GM12878 (cell line): Measurements from ENCODE around the gene ARHGDIG. TPM values are rescaled to one million over a fixed set of nuclear protein-coding genes. Genes with fewer than 3 reads are reported as not detected.

Experiments
- ATAC-seq: fragments of 200-7000 bp; cut with Tn5 transposase; 3 replicates; pipeline ENCODE4 v1.9.1; 2020; ENCODE audit warnings: mild to moderate bottlenecking, moderate library complexity
- BruUV-seq: library from RNA; stranded (reverse); fragments of 400-500 nt; replicated peaks from 2 replicates; lab custom pipeline; 2021; lab: Mats Ljungman, UMichigan
- CTCF ChIA-PET: fragments of 300-600 bp; sonication (Branson Sonifier 250); formaldehyde crosslinking; extraction: SDS; loops from one replicate; lab custom pipeline; 2021; ENCODE audit warnings: inconsistent platforms; lab: Yijun Ruan, JAX
- POLR2A ChIA-PET: fragments of 350-600 bp; formaldehyde crosslinking; extraction: SDS; loops from one replicate; lab custom pipeline; 2021; ENCODE audit warnings: inconsistent platforms; lab: Charles Lee
- RAD21 ChIA-PET: fragments of 300-600 bp; sonication (Branson Sonifier 250); formaldehyde crosslinking; loops from one replicate; lab custom pipeline; 2023; ENCODE audit warnings: antibody characterized with exemption; ENCODE audit not compliant: unreplicated experiment; lab: Charles Lee
- SMC1A ChIA-PET: fragments of 300-600 bp; sonication (Branson Sonifier 250); formaldehyde crosslinking; loops from one replicate; lab custom pipeline; 2023; ENCODE audit not compliant: unreplicated experiment, uncharacterized antibody; lab: Charles Lee
- DNase-seq: peaks from one replicate; pipeline ENCODE4 v3.0.0-alpha.2; 2011; ENCODE audit warnings: low read depth, low spot score
- FAIRE-seq: peaks from 3 replicates; lab custom pipeline; 2011; peaks lifted over from hg19 to GRCh38; lab: Jason Lieb, UNC
- H2AFZ ChIP-seq: 2 replicates; pipeline ENCODE4 v1.6.0; 2011; ENCODE audit warnings: low read depth, low read length, control low read depth; ENCODE audit not compliant: control insufficient read depth
- H3K27ac ChIP-seq: 2 replicates; pipeline ENCODE4 v1.5.1; 2011; ENCODE audit warnings: control low read depth; ENCODE audit not compliant: control insufficient read depth, insufficient read depth
- H3K27me3 ChIP-seq, 2 experiments: replicated peaks in 1 of 2; 2 replicates each; pipeline versions ENCODE4 v1.6.0 to v1.6.1; 2011; ENCODE audit warnings: low read length in 1 of 2; ENCODE audit not compliant: control insufficient read depth in 2 of 2, insufficient read depth in 2 of 2
- H3K36me3 ChIP-seq, 2 experiments: 2 replicates each; pipeline ENCODE4 v1.5.1; 2011; ENCODE audit warnings: low read length in 1 of 2; ENCODE audit not compliant: control insufficient read depth in 2 of 2, insufficient read depth in 2 of 2
- H3K4me1 ChIP-seq: 2 replicates; pipeline ENCODE4 v1.6.1; 2011; ENCODE audit warnings: mild to moderate bottlenecking, low read length, moderate library complexity, mixed read lengths; ENCODE audit not compliant: control insufficient read depth, insufficient read depth
- H3K4me2 ChIP-seq: 2 replicates; pipeline ENCODE4 v1.6.0; 2011; ENCODE audit warnings: control low read depth; ENCODE audit not compliant: control insufficient read depth, insufficient read depth
- H3K4me3 ChIP-seq: fragments of 200-600 bp; sonication (generic); 2 replicates; pipeline ENCODE4 v1.5.1; 2016
- H3K79me2 ChIP-seq: 2 replicates; pipeline ENCODE4 v1.6.0; 2011; ENCODE audit warnings: low read length; ENCODE audit not compliant: control insufficient read depth, insufficient read depth
- H3K9ac ChIP-seq: 2 replicates; pipeline ENCODE4 v1.8.0; 2011; ENCODE audit warnings: low read length, control low read depth, mixed read lengths; ENCODE audit not compliant: control insufficient read depth, insufficient read depth
- H3K9me3 ChIP-seq: replicated peaks from 3 replicates; pipeline ENCODE4 v1.5.1; 2011; ENCODE audit warnings: mild to moderate bottlenecking, low read length; ENCODE audit not compliant: control insufficient read depth, insufficient read depth
- H4K20me1 ChIP-seq: 2 replicates; pipeline ENCODE4 v1.6.0; 2011; ENCODE audit not compliant: control insufficient read depth, insufficient read depth
- REST ChIP-seq: IDR thresholded peaks from 2 replicates; pipeline ENCODE4 v1.6.1; 2012; ENCODE audit warnings: mild to moderate bottlenecking, low read depth, low read length
- ZNF217 ChIP-seq: fragments of 450-650 bp; IDR thresholded peaks from 2 replicates; pipeline ENCODE4 v1.6.1; 2017; ENCODE audit warnings: antibody characterized with exemption, mild to moderate bottlenecking
- WGBS: methylation state at CpG from one replicate; pipeline ENCODE4 v1.1.6; 2016; ENCODE audit warnings: low lambda C conversion rate; ENCODE audit not compliant: insufficient replicate concordance, insufficient coverage; ENCODE audit errors: missing lambda C conversion rate; 5-methylcytosine and 5-hydroxymethylcytosine counted together
- in situ Hi-C: fragments of 300-500 bp; cut with MboI; formaldehyde crosslinking; loops from 9 replicates; pipeline ENCODE4 v1.14.3; 2018; ENCODE audit warnings: mixed read lengths
- intact Hi-C: fragments of 100-400 bp; cut with micrococcal nuclease; formaldehyde crosslinking; loops from one replicate; pipeline ENCODE4 v1.14.2; 2022; ENCODE audit not compliant: unreplicated experiment
- polyA plus RNA-seq, 11 experiments: library from polyadenylated mRNA; depleted of rRNA in 4 of 11; unstranded in 6 of 11; stranded (reverse) in 5 of 11; fragments of >200 nt; fragmentation: Nextera tagmentation in 4 of 11; fragmentation: Illumina TruSeq in 1 of 11; extraction: Ambion mirVana in 4 of 11; extraction: Trizol in 1 of 11; gene quantifications; 1 replicate in 1 of 11; 2 replicates in 10 of 11; pipeline versions ENCODE4 v1.2.1 to v1.2.3, GENCODE V29; 2011 to 2016; ENCODE audit warnings: inconsistent platforms in 2 of 11, missing spikeins in 2 of 11, low read depth in 1 of 11
- total RNA-seq, 4 experiments: library from RNA; depleted of rRNA in 3 of 4; stranded (reverse); fragments of >200 nt in 3 of 4; fragmentation: Illumina TruSeq in 1 of 4; extraction: Trizol in 1 of 4; gene quantifications; 2 replicates each; pipeline versions ENCODE4 v1.2.1 to v1.2.3, GENCODE V29; 2013 to 2021
- TF ChIP-seq, protein P1 (sequence below): IDR thresholded peaks from 2 replicates; pipeline ENCODE4 v1.6.1; 2011; ENCODE audit warnings: borderline replicate concordance, low read depth, mild to moderate bottlenecking, moderate library complexity, low read length; ENCODE audit not compliant: insufficient read depth, poor library complexity, severe bottlenecking

The ARHGDIG gene
- total and polyA plus RNA-seq, 10 of the 15 experiments (the other 5 are each of a cell fraction or from before 2014, with no cell fraction given), result not detected

GRCh38 chr16:275786-276232 lies 4.6 kb upstream of the ARHGDIG start, which contains the start of gene RGS11:
RGS11 (minus strand) TSS chr16:275944; CDS start chr16:275911, 33 bp downstream.
- no peak within 1 kb of the TSS for H3K27ac ChIP-seq
- TF ChIP-seq REST (no peak), ZNF217 (no peak)
- TF ChIP-seq, protein P1, sequence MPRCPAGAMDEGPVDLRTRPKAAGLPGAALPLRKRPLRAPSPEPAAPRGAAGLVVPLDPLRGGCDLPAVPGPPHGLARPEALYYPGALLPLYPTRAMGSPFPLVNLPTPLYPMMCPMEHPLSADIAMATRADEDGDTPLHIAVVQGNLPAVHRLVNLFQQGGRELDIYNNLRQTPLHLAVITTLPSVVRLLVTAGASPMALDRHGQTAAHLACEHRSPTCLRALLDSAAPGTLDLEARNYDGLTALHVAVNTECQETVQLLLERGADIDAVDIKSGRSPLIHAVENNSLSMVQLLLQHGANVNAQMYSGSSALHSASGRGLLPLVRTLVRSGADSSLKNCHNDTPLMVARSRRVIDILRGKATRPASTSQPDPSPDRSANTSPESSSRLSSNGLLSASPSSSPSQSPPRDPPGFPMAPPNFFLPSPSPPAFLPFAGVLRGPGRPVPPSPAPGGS, result no peak
- TF ChIP-seq, all 136 proteins: peak for 0
- SMC1A ChIA-PET, result no interaction called here
- in situ Hi-C loops, result no loop called here
- POLR2A ChIA-PET, result no interaction called here
- DNase-seq (no peak), FAIRE-seq (no peak), ATAC-seq (no peak)
- Histone ChIP-seq H3K9ac (no peak within 1 kb of the TSS), H2AFZ (no peak within 1 kb of the TSS), H3K4me2 (peak within 1 kb of the TSS; percentile 42; the same call in 1 of the 2 replicates), H3K79me2 (no peaks in the 10 kb centered on the region), H3K27me3 (peaks cover 0 to 3% of the 10 kb centered on the region in 2 experiments; a peak in 2 of 4 replicates), H3K4me1 (no peaks in the 10 kb centered on the region), H3K9me3 (no peaks in the 10 kb centered on the region), H4K20me1 (no peaks in the 10 kb centered on the region), H3K36me3 (no peaks in the 10 kb centered on the region), H3K4me3 (no peak within 1 kb of the TSS)
- no TSS peak for BruUV-seq
- WGBS, result no CpG with 5 or more reads among the region's 56 CpGs
- CTCF ChIA-PET, result no interaction called here
- RAD21 ChIA-PET, result no interaction called here
- intact Hi-C loops, result no loop called here
